HG03558 (cell line): ENCODE results near the gene STX10.

Source experiments
- ATAC-seq: cut with Tn5 transposase; IDR thresholded peaks from one replicate; pipeline ENCODE4 v1.9.1; 2021; ENCODE audit warnings: moderate number of reproducible peaks; ENCODE audit not compliant: unreplicated experiment; ENCODE audit errors: extremely low read depth

Gene STX10

GRCh38 chr19:13165162-13165997 is 15.2 kb upstream of the STX10 start:
- ATAC-seq: no peak

- ATAC-seq: no peak
Observed at GRCh38 chr19:13164343-13165161, 14.4 kb upstream of the STX10 start.

- no peak for ATAC-seq
Observed at GRCh38 chr19:13163609-13164342, 13.6 kb upstream of the STX10 start.

GRCh38 chr19:13162724-13163608 is 12.8 kb upstream of the STX10 start:
- ATAC-seq: no peak

GRCh38 chr19:13160557-13160956 is 10.4 kb upstream of the STX10 start:
- no peak for ATAC-seq

- ATAC-seq: no peak
Observed at GRCh38 chr19:13159713-13160112, 9.5 kb upstream of the STX10 start.

- ATAC-seq: no peak
Observed at GRCh38 chr19:13155472-13156359, 5.5 kb upstream of the STX10 start.

GRCh38 chr19:13154911-13155471 is 4.8 kb upstream of the STX10 start:
- ATAC-seq: no peak

GRCh38 chr19:13154241-13154778 is 4.1 kb upstream of the STX10 start:
- no peak for ATAC-seq

GRCh38 chr19:13153569-13154240 is 3.5 kb upstream of the STX10 start:
- no peak for ATAC-seq

GRCh38 chr19:13152974-13153568 is 2.9 kb upstream of the STX10 start:
- ATAC-seq: no peak

- ATAC-seq: no peak
Observed at GRCh38 chr19:13152356-13152973, 2.3 kb upstream of the STX10 start.

- no peak for ATAC-seq
Observed at GRCh38 chr19:13151605-13152355, 1.6 kb upstream of the STX10 start.

- no peak for ATAC-seq
Observed at GRCh38 chr19:13150931-13151604, 893 bp upstream of the STX10 start.

- no peak for ATAC-seq
Observed at GRCh38 chr19:13149628-13150186, 468 bp downstream of the STX10 start.
